K562 (cell line): Measurements from ENCODE around the gene RUNDC3A. TPM values are rescaled to one million over a fixed set of nuclear protein-coding genes. Genes with fewer than 3 reads are reported as not detected.
A peak's percentile ranks its signal among the peaks of the same experiment; 100 is the strongest.

Experiments used
- CBX8 ChIP-seq: fragments of 200-600 bp; sonication (generic); IDR thresholded peaks from 2 replicates; pipeline ENCODE4 v1.6.1; 2012; ENCODE audit warnings: borderline replicate concordance, mixed run types, low read depth, mild to moderate bottlenecking, moderate library complexity, mixed read lengths, low read length, control low read depth, inconsistent platforms; ENCODE audit not compliant: poor library complexity, severe bottlenecking; ENCODE audit errors: extremely low read depth
- DDX20 ChIP-seq: fragments of 450-650 bp; IDR thresholded peaks from 2 replicates; pipeline ENCODE4 v1.6.1; 2016; ENCODE audit warnings: missing genetic modification characterization, low read depth, mild to moderate bottlenecking, missing compliant biosample characterization, moderate library complexity
- ETS2 ChIP-seq: IDR thresholded peaks from 2 replicates; pipeline ENCODE4 v1.6.1; 2016; ENCODE audit warnings: borderline replicate concordance, missing genetic modification characterization, mild to moderate bottlenecking, moderate library complexity, missing compliant biosample characterization; ENCODE audit not compliant: poor library complexity, severe bottlenecking
- FOXA3 ChIP-seq, 2 experiments: fragments of 450-650 bp in 1 of 2; sonication (generic) in 1 of 2; formaldehyde crosslinking; IDR thresholded peaks in 1 of 2; conservative IDR thresholded peaks in 1 of 2; 2 replicates each; pipeline versions ENCODE4 v1.4.0 to v1.8.0; 2020 to 2022; ENCODE audit warnings: mild to moderate bottlenecking in 2 of 2, missing genetic modification reagents in 1 of 2
- HDGF ChIP-seq: fragments of 450-650 bp; IDR thresholded peaks from 2 replicates; pipeline ENCODE4 v1.6.1; 2016
- KAT8 ChIP-seq: fragments of 450-650 bp; IDR thresholded peaks from 2 replicates; pipeline ENCODE4 v1.6.1; 2016; ENCODE audit warnings: low read depth, mild to moderate bottlenecking
- NR2C2 ChIP-seq, 2 experiments: fragments of 200-800 bp in 1 of 2; sonication (Bioruptor generic) in 1 of 2; sonication (generic) in 1 of 2; formaldehyde crosslinking in 1 of 2; IDR thresholded peaks; 2 replicates each; pipeline versions ENCODE4 v1.6.1 to v1.8.0; 2016 to 2022; ENCODE audit warnings: mild to moderate bottlenecking in 1 of 2, missing compliant biosample characterization in 1 of 2, missing genetic modification characterization in 1 of 2, missing genetic modification reagents in 1 of 2
- PCBP1 ChIP-seq: fragments of 200-400 bp; formaldehyde crosslinking; IDR thresholded peaks from 2 replicates; pipeline ENCODE4 v1.6.1; 2018; ENCODE audit warnings: mild to moderate bottlenecking, low read depth, low read length; ENCODE audit not compliant: poor library complexity, severe bottlenecking
- RBM14 ChIP-seq: fragments of 200-400 bp; formaldehyde crosslinking; IDR thresholded peaks from 2 replicates; pipeline ENCODE4 v1.6.1; 2018; ENCODE audit warnings: low read depth, mild to moderate bottlenecking, low read length, moderate library complexity, borderline replicate concordance; ENCODE audit not compliant: insufficient read depth
- SIX5 ChIP-seq, 2 experiments: IDR thresholded peaks; 2 replicates each; pipeline ENCODE4 v1.6.1; 2011; ENCODE audit warnings: low read length in 2 of 2, borderline replicate concordance in 1 of 2, low read depth in 1 of 2, mild to moderate bottlenecking in 1 of 2, moderate library complexity in 1 of 2; ENCODE audit not compliant: insufficient read depth in 1 of 2
- SRSF9 ChIP-seq: fragments of 200-400 bp; formaldehyde crosslinking; IDR thresholded peaks from 2 replicates; pipeline ENCODE4 v1.6.1; 2017; ENCODE audit warnings: low read depth, low read length, borderline replicate concordance
- ZKSCAN1 ChIP-seq: fragments of 150-350 bp; IDR thresholded peaks from 2 replicates; pipeline ENCODE4 v1.6.1; 2016; ENCODE audit warnings: low read depth, low read length
- polyA plus RNA-seq, 8 experiments: library from polyadenylated mRNA; depleted of rRNA in 4 of 8; stranded (reverse) in 5 of 8; unstranded in 3 of 8; fragments of >200 nt; fragmentation: Nextera tagmentation in 2 of 8; fragmentation: Illumina TruSeq in 1 of 8; extraction: Ambion mirVana in 2 of 8; extraction: Trizol in 1 of 8; gene quantifications; 2 replicates each; pipeline versions ENCODE4 v1.2.1 to v1.2.3, GENCODE V29; 2011 to 2014; ENCODE audit warnings: inconsistent platforms in 1 of 8, missing spikeins in 1 of 8
- total RNA-seq, 7 experiments: library from RNA; depleted of rRNA in 6 of 7; stranded (reverse); fragments of >200 nt in 6 of 7; fragmentation: Illumina TruSeq in 2 of 7; extraction: Trizol in 2 of 7; gene quantifications; 2 replicates each; pipeline versions ENCODE4 v1.2.1 to v1.2.3, GENCODE V29; 2011 to 2021; ENCODE audit warnings: low replicate concordance in 1 of 7
- TF ChIP-seq, protein P1 (sequence below): IDR thresholded peaks from 2 replicates; pipeline ENCODE4 v1.6.1; 2012; ENCODE audit warnings: low read depth, low read length, improper control_type of control experiment, borderline replicate concordance
- TF ChIP-seq, protein P2 (sequence below): fragments of 200-800 bp; sonication (Bioruptor generic); IDR thresholded peaks from 2 replicates; pipeline ENCODE4 v1.6.1; 2016; ENCODE audit warnings: missing genetic modification characterization, missing compliant biosample characterization
- TF ChIP-seq, protein P3 (sequence below): fragments of 250-450 bp; sonication (Bioruptor Pico); IDR thresholded peaks from 2 replicates; pipeline ENCODE4 v1.8.0; 2021; ENCODE audit warnings: borderline replicate concordance, mild to moderate bottlenecking, moderate library complexity; ENCODE audit not compliant: poor library complexity, severe bottlenecking

Gene RUNDC3A
- total and polyA plus RNA-seq, 9 of the 15 experiments (the other 6 are each of a cell fraction or from before 2014, with no cell fraction given) = not detected

DNA sequence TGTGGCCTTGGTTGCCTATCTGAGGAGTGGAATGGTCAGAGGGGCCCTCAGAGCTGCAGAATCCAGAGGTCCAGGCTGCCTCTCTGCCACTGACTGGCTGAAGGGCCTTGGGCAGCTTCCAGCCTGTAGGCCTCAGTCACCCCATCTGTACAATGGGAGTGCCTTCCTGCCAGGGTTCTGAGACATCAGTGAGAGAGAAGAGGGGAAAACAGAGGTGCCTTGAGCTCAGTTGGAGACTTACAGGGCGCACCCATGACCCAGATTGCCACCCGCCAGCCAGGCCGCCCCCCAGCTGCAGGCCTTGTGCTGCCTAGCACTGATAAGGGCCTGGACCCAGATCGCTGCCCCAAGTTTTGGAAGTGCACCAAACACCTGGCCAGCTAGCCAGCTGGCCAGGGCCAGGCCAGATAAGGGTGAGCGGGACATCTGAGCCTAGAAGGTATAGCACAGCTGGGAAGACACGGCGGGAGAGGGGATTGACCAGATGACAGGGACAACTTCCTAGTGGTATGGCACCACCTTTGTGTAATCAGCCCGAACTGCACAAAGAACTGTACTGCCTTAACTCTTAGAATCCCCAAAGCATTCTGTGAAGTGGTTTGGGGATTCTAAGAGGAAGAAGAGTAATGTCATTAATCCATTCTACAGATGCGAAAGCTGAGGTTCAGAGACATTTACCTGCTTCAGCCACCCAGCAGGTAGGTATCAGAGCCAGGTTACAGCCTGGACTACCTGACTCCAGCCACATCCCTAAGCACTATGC lies 41.8 kb upstream of the RUNDC3A start (continued):
- TF ChIP-seq SRSF9 (no peak), ETS2 (tag) (no peak), KAT8 (no peak), HDGF (no peak), FOXA3 (CRISPR knock-in tag; conservative IDR thresholded peaks at IDR 0.05 in 1 of 2, IDR thresholded peaks at IDR 0.05 in 1 of 2) (0 out of 4 replicates have a peak, but pooled peaks of 1 of the 2 experiments have one; percentile 26), ZKSCAN1 (peak; percentile 78; the same call in 1 of the 2 replicates), NR2C2 (CRISPR knock-in tag; IDR thresholded peaks at IDR 0.05) (no peak), NR2C2 (tag; IDR thresholded peaks at IDR 0.05) (peak; percentile 42; the same call in 1 of the 2 replicates), PCBP1 (peak; percentile 97), SIX5 (IDR thresholded peaks at IDR 0.05; ENCODE audit: borderline replicate concordance in 1 of 2, insufficient read depth in 1 of 2, low read depth in 1 of 2, low read length in 2 of 2) (no peak), RBM14 (no peak), DDX20 (tag) (no peak), CBX8 (no peak)
- TF ChIP-seq, protein P1, sequence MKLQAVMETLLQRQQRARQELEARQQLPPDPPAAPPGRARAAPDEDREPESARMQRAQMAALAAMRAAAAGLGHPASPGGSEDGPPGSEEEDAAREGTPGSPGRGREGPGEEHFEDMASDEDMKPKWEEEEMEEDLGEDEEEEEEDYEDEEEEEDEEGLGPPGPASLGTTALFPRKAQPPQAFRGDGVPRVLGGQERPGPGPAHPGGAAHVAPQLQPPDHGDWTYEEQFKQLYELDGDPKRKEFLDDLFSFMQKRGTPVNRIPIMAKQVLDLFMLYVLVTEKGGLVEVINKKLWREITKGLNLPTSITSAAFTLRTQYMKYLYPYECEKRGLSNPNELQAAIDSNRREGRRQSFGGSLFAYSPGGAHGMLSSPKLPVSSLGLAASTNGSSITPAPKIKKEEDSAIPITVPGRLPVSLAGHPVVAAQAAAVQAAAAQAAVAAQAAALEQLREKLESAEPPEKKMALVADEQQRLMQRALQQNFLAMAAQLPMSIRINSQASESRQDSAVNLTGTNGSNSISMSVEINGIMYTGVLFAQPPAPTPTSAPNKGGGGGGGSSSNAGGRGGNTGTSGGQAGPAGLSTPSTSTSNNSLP = no peak
- TF ChIP-seq, protein P2, sequence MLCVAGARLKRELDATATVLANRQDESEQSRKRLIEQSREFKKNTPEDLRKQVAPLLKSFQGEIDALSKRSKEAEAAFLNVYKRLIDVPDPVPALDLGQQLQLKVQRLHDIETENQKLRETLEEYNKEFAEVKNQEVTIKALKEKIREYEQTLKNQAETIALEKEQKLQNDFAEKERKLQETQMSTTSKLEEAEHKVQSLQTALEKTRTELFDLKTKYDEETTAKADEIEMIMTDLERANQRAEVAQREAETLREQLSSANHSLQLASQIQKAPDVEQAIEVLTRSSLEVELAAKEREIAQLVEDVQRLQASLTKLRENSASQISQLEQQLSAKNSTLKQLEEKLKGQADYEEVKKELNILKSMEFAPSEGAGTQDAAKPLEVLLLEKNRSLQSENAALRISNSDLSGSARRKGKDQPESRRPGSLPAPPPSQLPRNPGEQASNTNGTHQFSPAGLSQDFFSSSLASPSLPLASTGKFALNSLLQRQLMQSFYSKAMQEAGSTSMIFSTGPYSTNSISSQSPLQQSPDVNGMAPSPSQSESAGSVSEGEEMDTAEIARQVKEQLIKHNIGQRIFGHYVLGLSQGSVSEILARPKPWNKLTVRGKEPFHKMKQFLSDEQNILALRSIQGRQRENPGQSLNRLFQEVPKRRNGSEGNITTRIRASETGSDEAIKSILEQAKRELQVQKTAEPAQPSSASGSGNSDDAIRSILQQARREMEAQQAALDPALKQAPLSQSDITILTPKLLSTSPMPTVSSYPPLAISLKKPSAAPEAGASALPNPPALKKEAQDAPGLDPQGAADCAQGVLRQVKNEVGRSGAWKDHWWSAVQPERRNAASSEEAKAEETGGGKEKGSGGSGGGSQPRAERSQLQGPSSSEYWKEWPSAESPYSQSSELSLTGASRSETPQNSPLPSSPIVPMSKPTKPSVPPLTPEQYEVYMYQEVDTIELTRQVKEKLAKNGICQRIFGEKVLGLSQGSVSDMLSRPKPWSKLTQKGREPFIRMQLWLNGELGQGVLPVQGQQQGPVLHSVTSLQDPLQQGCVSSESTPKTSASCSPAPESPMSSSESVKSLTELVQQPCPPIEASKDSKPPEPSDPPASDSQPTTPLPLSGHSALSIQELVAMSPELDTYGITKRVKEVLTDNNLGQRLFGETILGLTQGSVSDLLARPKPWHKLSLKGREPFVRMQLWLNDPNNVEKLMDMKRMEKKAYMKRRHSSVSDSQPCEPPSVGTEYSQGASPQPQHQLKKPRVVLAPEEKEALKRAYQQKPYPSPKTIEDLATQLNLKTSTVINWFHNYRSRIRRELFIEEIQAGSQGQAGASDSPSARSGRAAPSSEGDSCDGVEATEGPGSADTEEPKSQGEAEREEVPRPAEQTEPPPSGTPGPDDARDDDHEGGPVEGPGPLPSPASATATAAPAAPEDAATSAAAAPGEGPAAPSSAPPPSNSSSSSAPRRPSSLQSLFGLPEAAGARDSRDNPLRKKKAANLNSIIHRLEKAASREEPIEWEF (CRISPR knock-in tag) = peak; percentile 97
- TF ChIP-seq, protein P3, sequence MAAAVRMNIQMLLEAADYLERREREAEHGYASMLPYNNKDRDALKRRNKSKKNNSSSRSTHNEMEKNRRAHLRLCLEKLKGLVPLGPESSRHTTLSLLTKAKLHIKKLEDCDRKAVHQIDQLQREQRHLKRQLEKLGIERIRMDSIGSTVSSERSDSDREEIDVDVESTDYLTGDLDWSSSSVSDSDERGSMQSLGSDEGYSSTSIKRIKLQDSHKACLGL (CRISPR knock-in tag) = no peak
